ENCODE results near the gene PNKD.

Gene PNKD

GRCh38 chr2:218257390-218257981, 12.8 kb upstream of the PNKD start:
- DNase-seq (ENCODE audit: low read depth, low spot score), result peak; percentile 80

- peak; percentile 92 for DNase-seq (ENCODE audit: low read depth, low spot score)
Measured at GRCh38 chr2:218259099-218259961, 11.0 kb upstream of the PNKD start.

GRCh38 chr2:218260166-218260565, 10.2 kb upstream of the PNKD start:
- DNase-seq (ENCODE audit: low read depth, low spot score), result no peak

- DNase-seq (ENCODE audit: low read depth, low spot score), result peak; percentile 71
Measured at GRCh38 chr2:218260742-218261422, 9.4 kb upstream of the PNKD start, which contains the start of gene GPBAR1. GPBAR1 (plus strand) TSS chr2:218261015; CDS start chr2:218262725, 1,710 bp downstream.

DNA sequence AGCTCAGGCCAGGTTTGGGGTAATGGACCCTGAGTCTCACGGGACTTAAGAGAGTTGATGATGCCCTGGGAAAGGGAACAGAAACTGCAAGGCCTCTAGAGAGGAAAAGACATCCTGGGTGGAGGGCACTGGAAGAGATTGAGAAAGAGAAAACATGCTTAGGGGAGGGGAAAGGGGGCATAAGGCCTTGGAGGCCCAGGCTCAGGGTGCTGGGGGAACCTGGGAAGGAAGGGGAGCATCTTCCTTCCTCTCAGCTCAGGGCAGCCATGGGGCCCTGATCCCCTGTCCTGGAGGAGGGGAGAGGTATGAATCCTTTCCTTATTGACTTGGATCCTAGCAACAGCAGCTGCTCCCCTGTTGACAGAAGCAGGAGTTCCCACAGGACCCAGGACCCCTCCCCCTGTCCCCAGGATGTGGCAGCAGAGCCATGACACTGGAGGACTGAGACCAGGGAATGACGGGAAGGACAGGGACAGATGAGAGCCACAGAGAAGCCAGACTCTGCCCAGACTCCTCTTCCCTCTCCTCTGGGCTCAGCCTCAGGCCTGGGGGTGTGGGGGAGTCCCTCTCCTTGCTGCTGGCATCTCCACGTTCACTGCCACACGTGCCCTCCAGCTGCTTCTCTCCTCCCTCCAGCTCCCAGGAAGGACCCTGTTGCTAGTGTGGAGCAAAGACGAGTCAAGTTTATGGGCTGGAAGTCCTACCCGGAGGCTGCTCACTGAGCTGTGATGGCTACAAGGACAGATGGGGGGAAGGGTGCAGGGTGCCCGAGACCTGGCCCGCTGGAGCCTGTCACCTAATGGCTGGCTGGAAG, 8.7 kb upstream of the PNKD start:
- no peak for DNase-seq (ENCODE audit: low read depth, low spot score)

DNA sequence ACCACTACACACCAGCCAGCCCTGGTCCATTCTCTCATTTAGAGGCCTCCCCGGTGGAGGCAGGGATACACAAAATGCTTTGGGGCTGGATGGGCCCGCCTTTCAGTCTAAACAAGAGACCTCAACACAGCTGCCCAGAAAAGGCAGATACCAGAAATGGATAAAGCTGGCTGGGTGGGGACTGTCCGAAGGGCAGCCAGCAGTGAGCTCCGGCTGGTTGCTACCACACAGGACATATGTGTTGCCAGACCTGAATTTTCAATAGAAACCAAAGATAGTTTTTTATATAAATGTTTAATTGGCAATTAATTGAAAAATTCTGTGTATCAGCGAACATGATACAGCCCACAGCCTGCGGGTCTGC, 8.1 kb upstream of the PNKD start:
- DNase-seq (ENCODE audit: low read depth, low spot score), result no peak

GRCh38 chr2:218262631-218263586, 7.4 kb upstream of the PNKD start:
- DNase-seq (ENCODE audit: low read depth, low spot score), result no peak

GRCh38 chr2:218263817-218264641, 6.3 kb upstream of the PNKD start:
- no peak for DNase-seq (ENCODE audit: low read depth, low spot score)

DNA sequence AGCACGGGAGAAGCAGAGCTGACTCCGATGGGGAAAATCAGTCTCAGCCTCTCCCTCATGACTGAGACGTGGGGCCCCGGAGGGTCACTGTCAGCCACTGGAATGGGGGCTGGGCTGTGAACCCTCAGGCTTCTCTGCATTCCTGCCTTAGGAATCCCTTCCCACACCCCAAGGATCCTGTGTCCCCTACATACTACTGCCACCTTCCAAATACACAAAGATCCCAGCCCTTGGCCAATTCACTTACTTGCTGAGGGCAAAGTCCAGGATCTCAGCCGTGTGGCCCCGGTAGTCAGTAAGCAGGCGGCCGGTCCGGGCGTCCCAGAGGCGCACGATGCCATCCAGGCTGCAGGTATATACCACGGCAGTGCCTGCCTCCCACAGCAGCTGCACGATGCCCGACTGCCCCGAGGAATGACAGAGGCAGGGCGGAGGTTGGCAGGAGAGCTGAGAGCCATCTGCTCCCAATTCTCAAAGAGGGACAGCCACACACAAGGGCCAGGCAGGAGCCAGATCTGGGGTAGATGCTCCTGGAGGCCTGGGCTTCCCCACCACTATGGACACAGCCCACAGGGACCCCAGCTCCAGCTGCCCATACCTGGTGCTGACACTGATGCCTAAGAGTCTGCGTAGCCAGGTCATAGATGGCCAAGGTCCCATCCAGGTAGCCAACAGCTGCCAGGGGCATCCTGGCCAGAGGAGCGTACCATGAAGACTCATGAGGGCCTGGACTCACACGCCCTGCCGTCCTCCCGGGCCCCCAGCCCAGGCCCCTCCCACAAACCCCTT, 5.4 kb upstream of the PNKD start:
- DNase-seq (ENCODE audit: low read depth, low spot score), result no peak

GRCh38 chr2:218265626-218266025, 4.7 kb upstream of the PNKD start:
- DNase-seq (ENCODE audit: low read depth, low spot score), result no peak

GRCh38 chr2:218266316-218266979, 3.9 kb upstream of the PNKD start:
- DNase-seq (ENCODE audit: low read depth, low spot score), result no peak

- DNase-seq (ENCODE audit: low read depth, low spot score), result no peak
Measured at GRCh38 chr2:218267259-218267658, 3.1 kb upstream of the PNKD start.

DNA sequence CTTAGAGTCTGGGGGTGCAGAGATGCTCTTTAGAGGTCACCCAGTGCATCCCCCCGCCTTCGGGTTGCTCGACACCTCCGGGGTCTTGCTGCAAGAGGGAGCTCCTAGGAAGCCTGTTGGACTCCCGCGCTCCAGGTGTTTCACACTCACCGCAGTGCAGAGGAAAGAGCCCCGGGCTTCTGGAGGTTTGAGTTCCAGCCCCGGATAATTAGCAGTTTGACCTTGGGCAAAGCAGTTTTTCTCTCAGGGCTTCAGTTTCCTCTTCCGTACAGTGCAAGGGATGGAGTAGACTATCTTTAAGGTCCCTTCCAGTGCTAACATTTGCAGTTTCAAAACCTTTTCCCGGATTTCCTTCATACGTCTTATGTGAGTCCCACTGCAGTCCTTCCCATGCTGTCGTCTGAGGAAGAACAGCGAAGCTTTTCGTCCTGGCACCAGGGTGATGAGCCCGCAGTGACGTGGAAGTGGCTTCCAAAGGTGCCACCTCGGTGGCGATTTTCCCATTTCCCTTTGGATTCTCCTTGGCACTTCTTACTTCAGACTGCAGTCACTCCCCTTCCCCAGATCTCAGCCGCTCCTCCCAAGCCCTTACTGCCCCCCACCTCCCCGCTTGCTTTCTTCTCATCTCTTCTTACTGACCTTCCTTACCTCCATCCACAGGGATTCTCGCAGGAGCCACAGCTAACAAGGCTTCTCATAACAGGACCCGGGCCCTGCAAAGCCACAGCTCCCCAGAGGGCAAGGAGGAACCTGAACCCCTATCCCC, 585 bp downstream of the PNKD start:
- peak; percentile 58 for DNase-seq (ENCODE audit: low read depth, low spot score)

- no peak for DNase-seq (ENCODE audit: low read depth, low spot score)
Measured at GRCh38 chr2:218271487-218271797, 1.1 kb downstream of the PNKD start.

DNA sequence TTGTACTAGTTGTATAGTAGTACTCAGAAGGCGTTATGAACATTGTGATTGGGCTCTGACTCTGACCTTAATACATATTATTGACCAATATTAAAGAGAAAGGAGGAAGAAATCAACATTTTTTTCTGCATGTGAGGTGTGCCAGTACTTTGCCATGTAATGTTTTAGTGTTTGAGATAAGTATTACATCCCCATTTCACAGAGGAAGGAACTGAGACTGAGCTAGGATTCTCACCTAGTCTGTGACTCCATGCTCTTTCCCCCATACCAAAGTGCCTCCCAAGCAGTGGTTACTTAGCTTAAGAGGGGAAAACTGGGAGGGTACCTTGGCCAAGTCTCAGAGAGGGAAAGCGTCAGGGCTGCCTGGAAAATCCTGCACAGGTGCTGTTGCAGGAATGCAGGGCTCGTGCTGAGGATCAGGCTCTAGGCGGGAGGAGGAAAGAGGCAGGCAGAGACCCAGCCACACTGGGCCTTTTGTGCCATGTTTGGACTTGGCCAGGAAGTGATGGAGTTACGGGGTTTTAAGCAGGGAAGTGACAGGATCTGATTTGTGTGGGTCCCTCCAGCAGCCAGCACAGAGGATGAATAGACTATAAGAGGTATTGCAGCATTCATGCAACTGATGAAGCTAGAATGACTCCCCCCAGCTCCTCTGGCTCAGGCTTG, 1.7 kb downstream of the PNKD start:
- no peak for DNase-seq (ENCODE audit: low read depth, low spot score)

DNA sequence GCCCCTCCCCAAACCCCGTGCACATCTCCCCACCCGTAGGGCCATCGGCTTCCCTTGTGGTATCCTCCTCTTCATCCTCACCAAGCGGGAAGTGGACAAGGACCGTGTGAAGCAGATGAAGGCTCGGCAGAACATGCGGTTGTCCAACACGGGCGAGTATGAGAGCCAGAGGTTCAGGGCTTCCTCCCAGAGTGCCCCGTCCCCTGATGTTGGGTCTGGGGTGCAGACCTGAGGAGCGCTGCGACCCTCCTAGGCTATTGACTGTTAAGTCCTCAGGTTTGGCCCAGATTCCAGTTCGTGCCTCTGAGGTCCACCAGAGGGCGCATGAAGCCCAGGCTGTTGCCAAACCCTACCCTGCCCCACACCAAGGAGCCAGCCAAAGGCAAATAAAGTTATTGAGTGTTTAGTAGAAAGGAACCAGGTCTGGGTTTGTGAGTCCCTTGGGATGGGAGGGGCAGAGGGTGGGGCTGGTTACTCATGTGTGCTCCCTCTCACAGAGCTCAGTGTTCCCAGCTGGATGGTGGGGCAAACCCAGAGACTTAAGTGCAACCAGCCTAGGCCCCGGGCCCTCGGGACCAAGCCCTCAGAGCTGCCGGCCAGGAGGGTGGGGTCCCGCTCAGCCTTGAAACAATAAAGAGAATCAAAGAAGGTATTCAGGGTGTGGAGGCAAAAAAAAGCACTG, 2.4 kb downstream of the PNKD start:
- DNase-seq (ENCODE audit: low read depth, low spot score), result peak; percentile 94

All from ELF-1 (cell line).